ENCODE results near the gene DUSP16. TPM values are rescaled to one million over a fixed set of nuclear protein-coding genes. Genes with fewer than 3 reads are reported as not detected.

DUSP16 gene
- total RNA-seq, 2 experiments from 2014 or later, result 33.6 to 35.9 TPM

DNA sequence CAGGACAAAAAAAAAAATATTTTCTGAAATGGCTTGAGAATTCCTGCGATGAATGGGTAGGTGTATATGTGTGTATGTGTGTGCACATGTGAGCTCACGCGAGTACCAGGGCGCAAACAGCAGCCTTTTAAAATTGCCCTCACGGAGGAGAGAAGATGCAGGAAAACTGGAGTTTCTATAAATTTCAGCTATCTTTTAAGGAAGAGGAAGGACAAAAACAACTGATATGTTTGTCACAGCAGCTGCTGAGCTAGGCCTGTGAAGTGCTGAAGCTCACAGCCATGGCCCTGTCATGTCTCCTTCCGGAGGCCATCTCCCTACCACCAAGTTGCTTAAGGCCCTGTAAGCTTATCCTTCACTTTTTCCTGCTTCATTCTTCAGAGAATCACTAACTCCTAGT, 40.8 kb downstream of the DUSP16 start:
- peaks cover 41% of the 10 kb centered on the region for H3K36me3 Mint-ChIP-seq (ENCODE audit: low read depth)
- ChIA-PET CTCF (interaction anchor here (0.7 kb wide), 1 partner anchor 18 kb away, joined by 3 read pairs; no protein-coding TSS in a partner anchor), POLR2A (no interaction called here)
- no peak overlapping the region for H3K4me3 Mint-ChIP-seq
- H3K4me1 Mint-ChIP-seq, result peaks cover 15% of the 10 kb centered on the region
- H3K9me3 Mint-ChIP-seq, result no peaks in the 10 kb centered on the region
- no peak for DNase-seq
- no peak overlapping the region for H3K27ac Mint-ChIP-seq
- no peaks in the 10 kb centered on the region for H3K27me3 Mint-ChIP-seq

DNA sequence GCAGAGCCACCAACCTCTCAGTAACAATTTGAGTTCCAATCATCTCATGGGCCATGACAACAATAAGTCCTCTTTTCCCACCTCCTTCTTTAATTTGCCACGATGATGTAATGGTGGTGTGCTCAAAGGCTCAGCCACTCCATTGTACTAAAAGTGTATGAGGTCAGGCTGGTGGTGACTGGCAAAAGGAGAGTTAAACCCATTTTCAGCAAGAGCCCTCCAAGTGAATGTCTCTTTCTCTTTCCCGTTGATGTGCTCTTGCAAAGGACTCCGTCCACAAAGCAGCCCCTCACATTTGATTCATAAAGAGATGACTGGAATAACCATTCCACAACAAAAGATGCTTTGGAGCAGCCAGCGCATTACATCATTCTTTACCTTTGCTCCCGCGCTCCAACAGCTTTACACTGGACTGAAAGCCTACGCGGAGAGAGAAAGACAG, 41.6 kb downstream of the DUSP16 start:
- H3K4me1 Mint-ChIP-seq, result peaks cover 9% of the 10 kb centered on the region
- ChIA-PET POLR2A (no interaction called here), CTCF (interaction anchor here (0.6 kb wide), 1 partner anchor 36 kb away, joined by 4 read pairs; no protein-coding TSS in a partner anchor)
- no peaks in the 10 kb centered on the region for H3K27me3 Mint-ChIP-seq
- H3K4me3 Mint-ChIP-seq, result no peak overlapping the region
- DNase-seq, result no peak
- H3K9me3 Mint-ChIP-seq, result no peaks in the 10 kb centered on the region
- H3K36me3 Mint-ChIP-seq (ENCODE audit: low read depth), result peaks cover 44% of the 10 kb centered on the region
- H3K27ac Mint-ChIP-seq, result no peak overlapping the region

DNA sequence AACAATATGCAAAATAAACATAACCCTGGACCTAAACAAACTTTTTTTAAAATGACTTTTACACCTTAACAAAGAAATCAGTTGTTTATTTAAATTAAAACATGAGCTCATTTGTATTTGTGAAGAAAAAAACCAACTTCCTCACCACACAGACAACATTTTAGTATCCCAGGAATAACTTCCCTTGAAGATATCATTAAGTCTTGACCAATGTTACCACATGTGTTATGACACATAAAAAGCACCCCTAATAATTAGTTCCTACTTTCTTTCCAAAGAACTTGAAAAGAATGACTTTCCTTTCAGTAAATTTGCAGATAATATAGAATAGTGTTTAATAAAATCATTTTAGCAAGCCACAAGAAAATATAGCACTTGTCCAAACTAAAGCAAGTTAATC, 42.4 kb downstream of the DUSP16 start:
- no peaks in the 10 kb centered on the region for H3K9me3 Mint-ChIP-seq
- peaks cover 5% of the 10 kb centered on the region for H3K4me1 Mint-ChIP-seq
- ChIA-PET CTCF (interaction anchor here (0.8 to 1.4 kb wide), 3 partner anchors 11 to 37 kb away, joined by 3 to 6 read pairs (median 3); no protein-coding TSS in a partner anchor), POLR2A (no interaction called here)
- H3K27me3 Mint-ChIP-seq, result no peaks in the 10 kb centered on the region
- peaks cover 45% of the 10 kb centered on the region for H3K36me3 Mint-ChIP-seq (ENCODE audit: low read depth)
- no peak overlapping the region for H3K27ac Mint-ChIP-seq
- no peak overlapping the region for H3K4me3 Mint-ChIP-seq
- no peak for DNase-seq

DNA sequence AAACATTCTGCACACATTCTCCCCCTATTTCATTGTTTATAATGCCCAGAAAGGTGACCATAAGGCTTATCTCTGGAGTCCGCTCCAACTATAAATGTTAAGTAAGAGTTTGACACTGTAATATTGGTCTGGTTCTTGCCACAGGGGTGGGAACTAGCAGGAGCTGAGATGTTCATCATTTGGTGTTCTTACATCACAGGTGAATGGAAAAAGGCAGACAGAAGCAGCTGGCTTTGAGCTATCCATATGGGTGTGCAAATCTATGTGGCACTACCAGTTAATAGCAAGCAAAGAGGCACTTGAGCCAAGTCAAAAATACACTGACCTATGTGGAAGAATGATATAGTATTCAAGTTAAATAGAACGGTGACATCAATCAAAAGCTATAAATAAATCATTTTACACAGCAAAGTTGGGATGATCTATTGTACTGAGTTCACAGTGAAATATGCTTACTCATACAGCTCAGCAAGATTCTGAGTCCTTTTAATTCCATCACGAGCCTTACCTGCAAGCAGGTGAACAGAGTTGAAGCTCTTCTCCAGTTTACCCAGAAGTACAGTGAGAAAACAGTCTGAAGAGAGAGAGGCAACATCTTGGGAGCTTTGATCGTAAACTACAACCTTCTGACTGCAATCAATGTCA, 43.2 kb downstream of the DUSP16 start:
- no peak overlapping the region for H3K4me3 Mint-ChIP-seq
- no peak overlapping the region for H3K27ac Mint-ChIP-seq
- CTCF ChIA-PET, result interaction anchor here (0.5 to 4.2 kb wide), 6 partner anchors 8 to 400 kb away, joined by 3 to 18 read pairs (median 3); no protein-coding TSS in a partner anchor
- no peak for DNase-seq
- H3K36me3 Mint-ChIP-seq (ENCODE audit: low read depth), result peaks cover 45% of the 10 kb centered on the region
- POLR2A ChIA-PET, result no interaction called here
- no peaks in the 10 kb centered on the region for H3K27me3 Mint-ChIP-seq
- H3K9me3 Mint-ChIP-seq, result no peaks in the 10 kb centered on the region
- peaks cover 5% of the 10 kb centered on the region for H3K4me1 Mint-ChIP-seq

DNA sequence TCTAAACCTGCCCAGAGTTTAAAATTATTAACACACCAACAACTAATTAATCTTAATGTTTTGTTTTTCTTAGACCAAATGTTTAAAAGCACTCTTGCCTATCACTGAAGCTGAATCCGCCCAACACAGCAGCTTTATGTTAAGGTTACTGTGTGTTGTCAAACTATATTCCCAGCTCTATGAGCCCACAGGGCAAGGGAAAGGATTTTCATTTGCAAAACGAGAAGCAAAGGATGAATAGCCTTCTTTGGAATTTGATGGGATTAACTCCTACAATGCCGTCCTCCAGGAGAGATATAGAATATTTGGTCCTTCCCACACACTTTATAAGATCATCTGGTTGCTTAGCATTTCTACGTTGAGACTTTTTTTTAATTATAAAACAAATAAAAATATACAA, 43.7 kb downstream of the DUSP16 start:
- H3K27ac Mint-ChIP-seq, result no peak overlapping the region
- H3K9me3 Mint-ChIP-seq, result no peaks in the 10 kb centered on the region
- H3K36me3 Mint-ChIP-seq (ENCODE audit: low read depth), result peaks cover 42% of the 10 kb centered on the region
- ChIA-PET POLR2A (no interaction called here), CTCF (interaction anchor here (0.5 to 4.2 kb wide), 5 partner anchors 9 to 399 kb away, joined by 3 to 18 read pairs (median 3); no protein-coding TSS in a partner anchor)
- peaks cover 3% of the 10 kb centered on the region for H3K4me1 Mint-ChIP-seq
- no peaks in the 10 kb centered on the region for H3K27me3 Mint-ChIP-seq
- no peak overlapping the region for H3K4me3 Mint-ChIP-seq
- no peak for DNase-seq

DNA sequence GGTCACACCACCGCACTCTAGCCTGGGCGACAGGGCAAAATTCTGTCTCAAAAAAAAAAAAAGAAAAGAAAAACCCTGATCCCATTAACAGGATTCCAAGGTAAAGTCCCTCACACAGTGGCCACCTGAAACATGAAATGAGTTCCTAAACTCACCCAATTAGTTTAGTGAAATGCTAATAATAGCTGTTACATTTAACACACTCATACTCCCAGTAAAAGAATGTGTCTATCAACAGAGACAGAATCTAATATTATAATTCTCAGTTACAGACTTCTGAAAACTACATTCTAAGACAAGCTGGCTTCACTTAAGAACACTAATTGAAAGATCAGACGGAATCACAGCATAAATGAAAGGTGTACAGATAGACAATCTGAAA, 44.2 kb downstream of the DUSP16 start:
- no peaks in the 10 kb centered on the region for H3K9me3 Mint-ChIP-seq
- CTCF ChIA-PET, result interaction anchor here (0.6 to 4.2 kb wide), 2 partner anchors 9 kb away, joined by 3 to 18 read pairs; no protein-coding TSS in a partner anchor
- POLR2A ChIA-PET, result no interaction called here
- H3K4me1 Mint-ChIP-seq, result peaks cover 3% of the 10 kb centered on the region
- DNase-seq, result no peak
- H3K27me3 Mint-ChIP-seq, result no peaks in the 10 kb centered on the region
- H3K27ac Mint-ChIP-seq, result no peak overlapping the region
- peaks cover 44% of the 10 kb centered on the region for H3K36me3 Mint-ChIP-seq (ENCODE audit: low read depth)
- no peak overlapping the region for H3K4me3 Mint-ChIP-seq

DNA sequence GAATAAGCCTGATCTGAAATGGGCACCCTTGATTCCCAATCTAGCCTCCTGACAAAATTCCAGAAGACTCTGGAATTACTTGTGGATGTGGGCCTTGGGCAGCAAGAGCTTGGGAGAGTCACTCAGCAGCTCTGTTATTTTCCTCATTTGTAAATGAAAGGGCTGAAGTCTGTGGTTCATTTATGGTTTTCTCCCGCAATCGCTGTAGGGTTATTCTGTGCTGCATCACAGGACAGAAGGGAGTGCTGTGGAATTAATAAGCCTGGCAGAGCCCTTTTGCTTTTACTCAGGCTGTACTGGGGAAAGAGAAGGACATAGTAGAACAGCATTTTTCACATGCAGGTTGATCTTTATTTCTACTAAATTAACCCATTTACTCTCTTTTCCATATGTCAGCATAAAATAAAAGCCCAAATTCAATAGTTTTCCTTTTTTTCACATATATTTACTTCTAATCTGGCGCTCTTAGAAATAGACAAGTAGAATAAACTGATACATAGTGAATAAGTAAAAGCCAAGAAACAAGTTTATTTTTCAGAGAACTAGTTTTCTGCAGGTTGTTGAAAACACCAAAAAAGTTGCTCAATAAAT, 49.2 kb downstream of the DUSP16 start:
- Mint-ChIP-seq H3K27ac (no peak overlapping the region), H3K36me3 (ENCODE audit: low read depth) (peaks cover 36% of the 10 kb centered on the region), H3K4me3 (no peak overlapping the region), H3K27me3 (no peaks in the 10 kb centered on the region), H3K9me3 (no peaks in the 10 kb centered on the region), H3K4me1 (peaks cover 3% of the 10 kb centered on the region)
- ChIA-PET POLR2A (no interaction called here), CTCF (interaction anchor here (0.6 to 1.4 kb wide), 2 partner anchors 43 to 58 kb away, joined by 3 to 5 read pairs; no protein-coding TSS in a partner anchor)
- DNase-seq, result no peak

DNA sequence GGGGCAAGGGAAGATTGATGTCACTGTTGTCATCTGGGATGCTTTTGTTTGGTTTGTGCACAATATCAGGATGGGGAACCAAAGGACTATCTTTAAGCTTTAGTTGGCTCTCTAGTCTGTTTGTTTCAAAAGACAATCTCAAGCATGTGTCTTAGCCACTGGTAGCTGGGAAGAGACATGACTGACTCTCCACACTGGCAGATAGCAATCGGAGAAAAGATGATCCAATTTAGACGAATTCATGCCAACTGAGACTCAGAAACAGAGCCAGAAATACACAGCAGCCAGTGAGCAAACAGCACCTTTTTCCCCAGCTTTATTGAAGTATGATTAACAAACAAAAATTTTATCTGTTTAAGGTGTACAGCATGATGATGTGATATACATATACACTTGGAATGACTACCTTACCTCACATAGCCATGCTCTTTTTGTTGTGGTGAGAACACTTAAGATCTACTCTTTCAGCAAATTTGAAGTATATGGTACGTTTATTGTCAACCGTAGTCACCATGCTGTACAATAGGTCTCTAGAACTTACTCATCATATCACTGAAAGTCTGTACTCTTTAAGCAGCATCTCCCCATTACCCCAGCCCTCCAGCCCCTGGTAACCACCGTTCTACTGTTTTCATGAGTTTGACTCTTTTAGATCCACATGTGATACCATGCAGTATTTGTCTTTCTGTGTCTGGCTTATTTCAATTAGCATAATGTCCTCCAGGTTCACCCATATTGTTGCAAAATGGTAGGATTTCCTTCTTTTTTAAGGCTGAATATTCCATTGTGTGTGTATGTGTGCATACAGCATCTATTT, 50.6 kb downstream of the DUSP16 start:
- Mint-ChIP-seq H3K27me3 (no peaks in the 10 kb centered on the region), H3K4me1 (peaks cover 3% of the 10 kb centered on the region), H3K27ac (no peak overlapping the region), H3K9me3 (no peaks in the 10 kb centered on the region), H3K36me3 (ENCODE audit: low read depth) (peaks cover 25% of the 10 kb centered on the region), H3K4me3 (no peak overlapping the region)
- CTCF ChIA-PET, result interaction anchor here (0.7 to 1.3 kb wide), 3 partner anchors 9 to 133 kb away, joined by 3 to 4 read pairs (median 3); no protein-coding TSS in a partner anchor
- POLR2A ChIA-PET, result interaction anchor here (0.6 kb wide), 1 partner anchor 22 kb away, joined by 3 read pairs; no protein-coding TSS in a partner anchor
- no peak for DNase-seq

DNA sequence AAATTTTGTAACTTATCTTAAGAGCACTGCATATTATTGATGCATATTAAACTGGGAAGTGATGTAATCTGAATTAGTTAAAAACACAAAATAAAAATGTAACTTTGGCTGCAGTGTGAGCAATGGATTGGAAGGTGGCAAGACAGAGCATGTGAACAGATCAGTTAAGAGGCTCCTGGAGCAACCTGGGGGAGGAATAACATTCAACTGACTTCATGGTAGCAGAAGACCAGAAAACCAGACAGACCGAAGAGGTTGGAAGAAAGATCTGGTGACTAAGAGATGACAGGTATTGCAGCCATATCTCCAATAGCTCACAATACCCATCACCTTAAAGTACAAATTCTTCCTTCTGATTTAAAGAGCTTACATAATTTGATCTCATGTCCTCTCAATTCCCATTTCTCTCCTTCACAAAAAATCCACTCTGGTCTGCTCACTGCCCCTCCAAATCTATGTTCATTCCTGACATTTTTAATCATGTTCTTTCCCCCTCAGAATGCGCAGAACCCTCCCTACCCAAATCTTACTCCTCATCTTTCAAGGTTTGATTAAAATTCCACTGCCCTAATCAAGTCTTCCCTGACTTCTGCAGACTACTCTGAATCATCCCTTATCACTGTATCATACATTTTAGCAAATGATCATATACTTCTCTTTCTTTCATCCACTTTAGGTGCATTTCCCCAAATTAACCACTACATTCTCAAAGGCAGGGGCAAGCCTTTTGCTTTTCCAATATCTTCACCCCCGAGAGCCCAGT, 51.5 kb downstream of the DUSP16 start:
- POLR2A ChIA-PET, result interaction anchor here (0.6 kb wide), 1 partner anchor 21 kb away, joined by 3 read pairs; no protein-coding TSS in a partner anchor
- H3K4me1 Mint-ChIP-seq, result peaks cover 9% of the 10 kb centered on the region
- no peaks in the 10 kb centered on the region for H3K27me3 Mint-ChIP-seq
- no peak overlapping the region for H3K4me3 Mint-ChIP-seq
- peaks cover 21% of the 10 kb centered on the region for H3K36me3 Mint-ChIP-seq (ENCODE audit: low read depth)
- no peak for DNase-seq
- CTCF ChIA-PET, result interaction anchor here (0.7 to 1.4 kb wide), 5 partner anchors 8 to 132 kb away, joined by 3 to 4 read pairs (median 3); no protein-coding TSS in a partner anchor
- H3K9me3 Mint-ChIP-seq, result no peaks in the 10 kb centered on the region
- no peak overlapping the region for H3K27ac Mint-ChIP-seq

DNA sequence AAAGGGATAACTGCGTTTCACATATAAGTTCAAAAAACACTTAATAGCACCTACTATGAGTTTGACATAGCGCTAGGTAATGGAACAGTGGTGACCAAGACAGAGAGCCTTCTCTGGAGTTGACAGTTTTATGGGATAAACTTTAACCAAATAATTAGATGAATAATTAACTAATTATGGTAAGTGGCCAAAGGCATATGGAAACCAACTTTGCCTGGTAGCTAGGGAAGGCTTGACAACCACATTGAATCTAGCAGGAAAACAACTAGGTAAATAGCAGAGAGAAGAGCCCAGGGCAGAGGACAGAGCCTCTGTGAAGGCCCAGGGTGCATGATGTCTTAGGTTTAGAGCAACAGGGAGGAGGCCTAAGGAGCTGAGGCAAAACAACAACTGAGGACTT, 52.1 kb downstream of the DUSP16 start:
- no peak overlapping the region for H3K4me3 Mint-ChIP-seq
- CTCF ChIA-PET, result interaction anchor here (1.0 to 1.4 kb wide), 2 partner anchors 14 to 18 kb away, joined by 3 to 4 read pairs; no protein-coding TSS in a partner anchor

DNA sequence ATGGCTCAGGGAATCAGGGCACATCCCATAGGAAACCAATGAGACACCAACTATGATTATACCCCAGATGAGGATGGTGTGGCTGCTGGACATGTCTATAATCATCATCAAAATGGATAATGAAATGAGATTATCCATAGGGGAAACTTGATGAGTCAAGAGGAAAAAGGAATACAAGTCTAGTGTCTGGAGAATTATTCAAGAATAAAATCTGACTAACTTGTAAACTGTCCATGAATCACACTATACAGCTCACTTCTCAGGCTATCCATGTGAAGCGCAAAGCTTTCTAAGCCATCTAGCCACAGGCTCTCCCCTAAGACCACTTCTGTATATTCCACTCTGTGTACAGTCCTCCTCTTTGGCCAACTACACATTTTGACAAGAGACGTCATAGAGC, 52.5 kb downstream of the DUSP16 start:
- DNase-seq, result no peak
- Mint-ChIP-seq H3K27ac (no peak overlapping the region), H3K4me1 (peaks cover 18% of the 10 kb centered on the region), H3K36me3 (ENCODE audit: low read depth) (peaks cover 21% of the 10 kb centered on the region), H3K9me3 (no peaks in the 10 kb centered on the region), H3K4me3 (no peak overlapping the region), H3K27me3 (no peaks in the 10 kb centered on the region)
- ChIA-PET POLR2A (no interaction called here), CTCF (interaction anchor here (1.2 to 1.4 kb wide), 2 partner anchors 14 to 23 kb away, joined by 4 read pairs; no protein-coding TSS in a partner anchor)

More for the DNA sequence above, 52.1 kb downstream of the DUSP16 start:
- H3K9me3 Mint-ChIP-seq, result no peaks in the 10 kb centered on the region
- POLR2A ChIA-PET, result no interaction called here
- H3K36me3 Mint-ChIP-seq (ENCODE audit: low read depth), result peaks cover 21% of the 10 kb centered on the region
- H3K27ac Mint-ChIP-seq, result no peak overlapping the region
- no peaks in the 10 kb centered on the region for H3K27me3 Mint-ChIP-seq
- peaks cover 14% of the 10 kb centered on the region for H3K4me1 Mint-ChIP-seq
- DNase-seq, result no peak

DNA sequence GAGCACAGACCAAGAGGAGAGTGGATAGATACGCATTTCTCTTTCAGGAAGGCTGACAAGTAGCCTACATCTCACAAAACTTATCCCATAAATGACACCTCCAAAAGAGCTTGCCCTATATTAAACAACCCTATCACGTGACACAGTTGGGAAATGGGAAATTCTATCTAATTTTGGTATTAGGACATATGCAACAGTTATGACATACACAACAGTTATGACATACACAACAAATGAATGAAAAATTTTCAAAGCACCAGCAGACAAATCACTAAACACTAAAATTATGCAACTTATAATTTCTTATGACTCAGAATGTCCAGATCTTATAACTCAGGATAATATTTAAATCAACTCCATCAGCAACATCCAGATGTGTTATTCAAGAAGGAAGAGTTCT, 54.1 kb downstream of the DUSP16 start:
- CTCF ChIA-PET, result interaction anchor here (0.6 to 1.2 kb wide), 2 partner anchors 11 to 217 kb away, joined by 3 read pairs; no protein-coding TSS in a partner anchor
- Mint-ChIP-seq H3K27ac (no peak overlapping the region), H3K27me3 (no peaks in the 10 kb centered on the region), H3K4me1 (peaks cover 25% of the 10 kb centered on the region), H3K9me3 (no peaks in the 10 kb centered on the region), H3K36me3 (ENCODE audit: low read depth) (peaks cover 17% of the 10 kb centered on the region), H3K4me3 (no peak overlapping the region)
- POLR2A ChIA-PET, result no interaction called here
- no peak for DNase-seq

Measured in activated CD4-positive, alpha-beta T cell treated with anti-CD3 and anti-CD28 coated beads, Interleukin-2, amount 10 ng/mL, durations not matched to agents 7 days and 5 days (primary cell).